ENCODE results near the gene AMH. TPM values are rescaled to one million over a fixed set of nuclear protein-coding genes. Genes with fewer than 3 reads are reported as not detected.

AMH gene
- total and polyA plus RNA-seq, 2 of the 13 experiments (the other 11 are each of a cell fraction or from before 2014, with no cell fraction given), result 0.03 to 0.18 TPM

GRCh38 chr19:2273356-2274184, 24.4 kb downstream of the AMH start (continued):
- TF ChIP-seq E2F2 (CRISPR knock-in tag; IDR thresholded peaks at IDR 0.05; ENCODE audit: borderline replicate concordance) (no peak), GABPB1 (CRISPR knock-in tag; IDR thresholded peaks at IDR 0.05) (peak; percentile 98), TFAP4 (IDR thresholded peaks at IDR 0.05; ENCODE audit: borderline replicate concordance, low read depth) (no peak), PCBP2 (optimal IDR thresholded peaks at IDR 0.05; ENCODE audit: low read depth, low read length, poor library complexity, severe bottlenecking) (no peak), ZNF382 (CRISPR knock-in tag; IDR thresholded peaks at IDR 0.05; ENCODE audit: borderline replicate concordance) (no peak), HNRNPUL1 (IDR thresholded peaks at IDR 0.05; ENCODE audit: low read depth, low read length) (no peak), ZBED4 (CRISPR knock-in tag; IDR thresholded peaks at IDR 0.05; ENCODE audit: borderline replicate concordance) (no peak), RFXAP (CRISPR knock-in tag; IDR thresholded peaks at IDR 0.05; ENCODE audit: borderline replicate concordance) (no peak), KLF6 (CRISPR knock-in tag; IDR thresholded peaks at IDR 0.05) (peak; percentile 46; the same call in 1 of the 2 replicates), ZNF550 (CRISPR knock-in tag; IDR thresholded peaks at IDR 0.05; ENCODE audit: borderline replicate concordance) (no peak), KAT2B (IDR thresholded peaks at IDR 0.05; ENCODE audit: borderline replicate concordance, low read depth, low read length) (no peak), ZNF362 (CRISPR knock-in tag; IDR thresholded peaks at IDR 0.05; ENCODE audit: borderline replicate concordance) (no peak), ZNF232 (CRISPR knock-in tag; IDR thresholded peaks at IDR 0.05; ENCODE audit: borderline replicate concordance) (no peak), FOXP4 (CRISPR knock-in tag; IDR thresholded peaks at IDR 0.05) (no peak), ATF5 (CRISPR knock-in tag; IDR thresholded peaks at IDR 0.05; ENCODE audit: low read depth) (no peak), RBFOX2 (IDR thresholded peaks at IDR 0.05; ENCODE audit: low read depth, low read length) (peak; percentile 96), IKZF1 (IDR thresholded peaks at IDR 0.05) (no peak), SRSF4 (IDR thresholded peaks at IDR 0.05; ENCODE audit: low read depth, low read length, poor library complexity, severe bottlenecking) (no peak), RNF2 (conservative IDR thresholded peaks at IDR 0.05; ENCODE audit: low read depth) (no peak)

Measured in HepG2 (cell line).